ENCODE measurements around the gene ACER3.
"Not testable (repeated sequence)": the region's sequence is repeated elsewhere in the genome, so short reads cannot be mapped to it uniquely, and the experiment has no call there.

The ACER3 gene

GRCh38 chr11:76995081-76995576 lies 134.4 kb downstream of the ACER3 start:
- no peak for DNase-seq (ENCODE audit: low read depth in 2 of 2)

- DNase-seq (ENCODE audit: low read depth in 2 of 2), result no peak
Measured at GRCh38 chr11:76997512-76997911, 136.8 kb downstream of the ACER3 start.

DNA sequence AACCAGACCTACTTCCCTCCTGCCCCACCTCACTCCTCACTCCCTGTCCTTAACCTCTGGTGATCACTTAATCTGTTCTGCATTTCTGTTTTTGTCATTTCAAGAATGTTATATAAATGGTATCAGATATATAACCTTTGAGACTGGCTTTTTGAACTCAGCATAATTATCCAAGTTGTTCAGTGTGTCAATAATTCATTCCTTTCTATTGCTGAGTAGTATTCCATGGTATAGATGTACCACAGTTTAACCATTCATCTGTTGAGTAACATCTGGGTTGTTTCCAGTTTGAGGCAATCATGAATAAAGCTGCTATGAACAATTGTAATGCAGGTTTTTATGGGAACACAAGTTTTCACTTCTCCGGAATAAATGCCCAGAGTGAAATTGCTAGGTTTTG lies 138.9 kb downstream of the ACER3 start:
- DNase-seq (ENCODE audit: low read depth in 2 of 2), result no peak

DNA sequence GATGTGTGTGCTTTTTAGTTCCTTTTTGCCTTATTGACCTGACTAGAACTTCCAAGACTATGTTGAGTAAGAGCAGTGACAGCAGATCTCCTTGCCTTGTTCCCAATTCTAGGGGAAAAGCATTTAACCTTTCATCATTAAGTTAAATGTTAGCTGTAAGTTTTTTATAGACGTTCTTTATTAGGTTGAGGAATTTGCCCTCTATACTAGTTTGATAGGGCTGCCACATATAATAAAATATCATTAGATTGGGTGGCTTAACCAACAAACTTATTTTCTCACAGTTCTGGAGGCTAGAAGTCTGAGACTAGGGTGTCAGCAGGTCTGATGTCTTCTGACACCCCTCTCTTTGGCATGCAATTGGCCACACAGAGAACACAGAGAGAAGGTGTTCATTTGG lies 140.9 kb downstream of the ACER3 start:
- DNase-seq (ENCODE audit: low read depth in 2 of 2), result no peak

GRCh38 chr11:77002776-77003175 lies 142.1 kb downstream of the ACER3 start:
- no peak for DNase-seq (ENCODE audit: low read depth in 2 of 2)

- DNase-seq (ENCODE audit: low read depth in 2 of 2), result no peak
Measured at GRCh38 chr11:77003963-77004362, 143.2 kb downstream of the ACER3 start.

GRCh38 chr11:77009533-77010160 lies 148.9 kb downstream of the ACER3 start:
- no peak for DNase-seq (ENCODE audit: low read depth in 2 of 2)

DNA sequence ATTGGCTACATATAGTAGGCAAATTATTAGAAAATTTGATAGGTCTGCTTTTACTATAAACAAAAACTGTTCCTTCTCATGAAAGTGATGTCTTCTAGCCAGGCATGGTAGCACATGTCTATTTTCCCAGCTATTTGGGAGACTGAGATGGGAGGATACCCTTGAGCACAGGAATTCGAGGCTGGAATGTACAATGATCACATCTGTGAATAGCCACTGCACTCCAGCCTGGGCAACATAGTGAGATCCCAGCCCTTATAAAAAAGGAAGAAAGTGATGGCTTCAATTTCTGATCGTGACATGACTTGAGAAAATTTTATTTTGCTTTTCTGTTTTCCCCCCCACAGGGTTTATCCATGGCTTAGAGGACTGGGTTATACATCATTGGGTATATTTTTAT lies 154.0 kb downstream of the ACER3 start:
- no peak for DNase-seq (ENCODE audit: low read depth in 2 of 2)

DNA sequence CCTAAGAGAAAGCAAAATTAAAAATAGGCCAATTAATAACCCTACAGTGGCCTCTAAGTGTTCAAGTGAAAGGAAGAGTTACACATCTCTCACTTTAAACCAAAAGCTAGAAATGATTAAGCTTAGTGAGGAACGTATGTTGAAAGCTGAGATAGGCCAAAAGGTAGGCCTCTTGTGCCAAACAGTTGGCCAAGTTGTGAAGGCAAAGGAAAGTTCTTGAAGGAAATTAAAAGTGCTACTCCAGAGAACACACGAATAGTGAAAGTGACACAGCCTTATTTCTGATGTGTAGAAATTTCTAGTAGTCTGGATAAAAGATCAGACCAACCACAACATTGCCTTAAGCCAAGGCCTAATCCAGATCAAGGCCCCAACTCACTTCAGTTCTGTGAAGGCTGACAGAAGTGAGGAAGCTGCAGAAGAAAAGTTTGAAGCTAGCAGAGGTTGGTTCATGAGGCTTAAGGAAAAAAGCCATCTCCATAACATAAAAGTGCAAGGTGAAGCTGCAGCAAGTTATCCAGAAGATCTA lies 157.7 kb downstream of the ACER3 start:
- not testable (repeated sequence) for DNase-seq (ENCODE audit: low read depth in 2 of 2)

- no peak for DNase-seq (ENCODE audit: low read depth in 2 of 2)
Measured at GRCh38 chr11:77019976-77020595, 159.4 kb downstream of the ACER3 start.

DNA sequence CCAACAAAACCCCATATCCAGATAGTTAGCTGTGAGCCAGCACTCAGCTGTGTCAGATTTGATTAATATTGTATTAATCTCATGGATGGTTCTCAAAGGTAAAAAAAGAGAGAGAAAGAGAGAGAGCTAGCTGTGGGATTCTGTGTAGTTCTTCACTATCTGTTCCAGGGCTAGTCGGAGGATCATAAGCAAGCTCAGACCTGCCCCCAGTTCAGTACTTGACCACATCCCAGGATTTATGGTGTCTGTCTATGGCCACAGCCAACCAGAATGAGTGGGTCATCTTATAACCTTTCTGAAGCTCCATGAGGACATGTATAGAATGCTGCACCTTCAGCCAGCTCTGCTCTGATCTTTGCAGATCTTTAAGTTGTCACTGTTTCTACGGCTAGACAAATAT lies 160.0 kb downstream of the ACER3 start:
- DNase-seq (ENCODE audit: low read depth in 2 of 2), result no peak

GRCh38 chr11:77024745-77025144 lies 164.0 kb downstream of the ACER3 start:
- DNase-seq (ENCODE audit: low read depth in 2 of 2), result no peak

GRCh38 chr11:77026221-77026620 lies 165.5 kb downstream of the ACER3 start:
- no peak for DNase-seq (ENCODE audit: low read depth in 2 of 2)

GRCh38 chr11:77026743-77027142 lies 166.0 kb downstream of the ACER3 start:
- no peak for DNase-seq (ENCODE audit: low read depth in 2 of 2)

GRCh38 chr11:77027275-77027674 lies 166.6 kb downstream of the ACER3 start:
- no peak for DNase-seq (ENCODE audit: low read depth in 2 of 2)

GRCh38 chr11:77029829-77030228 lies 169.1 kb downstream of the ACER3 start:
- DNase-seq (ENCODE audit: low read depth in 2 of 2), result no peak

GRCh38 chr11:77030834-77031414 lies 170.2 kb downstream of the ACER3 start:
- no peak for DNase-seq (ENCODE audit: low read depth in 2 of 2)

GRCh38 chr11:77031599-77031998 lies 170.9 kb downstream of the ACER3 start:
- no peak for DNase-seq (ENCODE audit: low read depth in 2 of 2)

GRCh38 chr11:77035039-77035438 lies 174.3 kb downstream of the ACER3 start:
- no peak for DNase-seq (ENCODE audit: low read depth in 2 of 2)

- no peak for DNase-seq (ENCODE audit: low read depth in 2 of 2)
Measured at GRCh38 chr11:77035580-77035979, 174.9 kb downstream of the ACER3 start.

DNA sequence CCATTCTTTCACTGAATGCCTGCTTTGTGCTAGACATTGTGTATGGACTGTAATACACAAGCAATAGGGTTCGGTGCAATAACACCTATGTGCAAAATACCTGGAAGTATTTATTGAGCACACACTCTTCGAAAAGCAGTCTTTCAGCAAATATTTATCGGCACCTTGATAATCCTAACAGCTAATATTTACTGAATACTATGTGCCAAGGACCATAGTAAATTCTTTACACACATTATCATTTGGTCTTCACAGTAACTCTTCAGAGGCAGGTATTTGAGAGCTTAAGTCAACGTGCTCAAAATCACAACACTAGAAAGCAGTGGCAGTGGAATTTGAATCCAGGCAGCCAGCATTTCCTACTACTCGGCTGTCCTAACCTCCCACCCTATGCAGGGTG lies 175.7 kb downstream of the ACER3 start:
- DNase-seq (ENCODE audit: low read depth in 2 of 2), result no peak

- DNase-seq (ENCODE audit: low read depth in 2 of 2), result no peak
Measured at GRCh38 chr11:77037057-77037456, 176.3 kb downstream of the ACER3 start.

Measured in stimulated activated CD4-positive, alpha-beta T cell treated with anti-CD3 and anti-CD28 coated beads, Interleukin-15, amount 100 ng/mL, for 48 hours (primary cell).